Endothelial cell of hepatic sinusoid (primary cell): ENCODE data around the gene TXNDC15.

Experiments
- in situ Hi-C: cut with HindIII; loops from 2 replicates; pipeline ENCODE4 v1.10.0; 2017; ENCODE audit warnings: low sequenced_read_pairs

The TXNDC15 gene

GRCh38 chr5:134913795-134914194, 39.6 kb downstream of the TXNDC15 start:
- in situ Hi-C loops: no loop called here

GRCh38 chr5:134917070-134917815, 43.1 kb downstream of the TXNDC15 start:
- in situ Hi-C loops: loop anchor here (5.0 kb wide), 1 partner anchor 45 kb away; no protein-coding TSS in a partner anchor

- in situ Hi-C loops: loop anchor here (5.0 kb wide), 1 partner anchor 43 kb away; no protein-coding TSS in a partner anchor
Observed at GRCh38 chr5:134918861-134919260, 44.7 kb downstream of the TXNDC15 start.

GRCh38 chr5:134920848-134921575, 46.8 kb downstream of the TXNDC15 start:
- in situ Hi-C loops: no loop called here

- in situ Hi-C loops: loop anchor here (10.0 kb wide), 1 partner anchor 88 kb away; the partner anchor contains the start of gene C5orf24
Observed at GRCh38 chr5:134932508-134932907, 58.3 kb downstream of the TXNDC15 start.

GRCh38 chr5:134934202-134934601, 60.0 kb downstream of the TXNDC15 start:
- in situ Hi-C loops: loop anchor here (10.0 kb wide), 1 partner anchor 89 kb away; the partner anchor contains the start of gene C5orf24

- in situ Hi-C loops: loop anchor here (10.0 kb wide), 1 partner anchor 91 kb away; the partner anchor contains the start of gene C5orf24
Observed at GRCh38 chr5:134935711-134936602, 61.8 kb downstream of the TXNDC15 start.

- in situ Hi-C loops: loop anchor here (10.0 kb wide), 1 partner anchor 93 kb away; the partner anchor contains the start of gene C5orf24
Observed at GRCh38 chr5:134937526-134937925, 63.4 kb downstream of the TXNDC15 start.

- in situ Hi-C loops: loop anchor here (10.0 kb wide), 1 partner anchor 93 kb away; the partner anchor contains the start of gene C5orf24
Observed at GRCh38 chr5:134938030-134938429, 63.9 kb downstream of the TXNDC15 start.

- in situ Hi-C loops: loop anchor here (10.0 kb wide), 1 partner anchor 95 kb away; the partner anchor contains the start of gene C5orf24
Observed at GRCh38 chr5:134939500-134939899, 65.3 kb downstream of the TXNDC15 start.

- in situ Hi-C loops: no loop called here
Observed at GRCh38 chr5:134943547-134943946, 69.4 kb downstream of the TXNDC15 start.

GRCh38 chr5:134944630-134945029, 70.5 kb downstream of the TXNDC15 start:
- in situ Hi-C loops: no loop called here

- in situ Hi-C loops: no loop called here
Observed at GRCh38 chr5:134945041-134945440, 70.9 kb downstream of the TXNDC15 start.

- in situ Hi-C loops: no loop called here
Observed at GRCh38 chr5:134948911-134949310, 74.7 kb downstream of the TXNDC15 start.

- in situ Hi-C loops: no loop called here
Observed at GRCh38 chr5:134949316-134949715, 75.1 kb downstream of the TXNDC15 start.
